HG03108 (cell line): ENCODE data around the gene DUSP21.
"Not testable (repeated sequence)": the region's sequence is repeated elsewhere in the genome, so short reads cannot be mapped to it uniquely, and the experiment has no call there.

Source experiments
- ATAC-seq: cut with Tn5 transposase; IDR thresholded peaks from one replicate; pipeline ENCODE4 v1.9.1; 2021; ENCODE audit warnings: moderate library complexity; ENCODE audit not compliant: unreplicated experiment

DUSP21 gene

GRCh38 chrX:44843753-44844152, at the start of gene DUSP21:
Gene DUSP21 (plus strand): TSS chrX:44844021. CDS start chrX:44844133, 112 bp downstream.
- no peak for ATAC-seq

DNA sequence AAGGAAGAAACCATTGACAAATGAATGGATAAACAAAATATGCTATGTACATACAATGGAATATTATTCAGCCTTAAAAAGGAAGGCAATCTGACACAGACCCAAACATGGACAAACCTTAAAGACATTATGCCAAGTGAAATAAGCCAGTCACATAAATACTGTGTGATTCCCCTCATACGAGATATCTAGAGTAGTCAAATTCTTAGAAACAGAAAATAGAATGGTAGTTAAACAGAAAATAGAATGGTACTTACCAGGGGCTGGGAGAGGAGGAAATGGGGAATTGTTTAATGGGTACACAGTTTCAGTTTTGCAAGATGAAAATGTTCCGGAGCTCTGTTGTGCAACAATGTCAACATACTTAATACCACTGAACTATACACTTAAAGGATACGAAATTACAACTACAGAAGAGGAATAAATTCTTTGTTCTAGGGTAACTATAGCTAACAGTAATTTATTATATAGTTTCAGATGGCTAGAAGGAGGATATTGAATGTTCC, 47.8 kb upstream of the DUSP21 start:
- no peak for ATAC-seq

DNA sequence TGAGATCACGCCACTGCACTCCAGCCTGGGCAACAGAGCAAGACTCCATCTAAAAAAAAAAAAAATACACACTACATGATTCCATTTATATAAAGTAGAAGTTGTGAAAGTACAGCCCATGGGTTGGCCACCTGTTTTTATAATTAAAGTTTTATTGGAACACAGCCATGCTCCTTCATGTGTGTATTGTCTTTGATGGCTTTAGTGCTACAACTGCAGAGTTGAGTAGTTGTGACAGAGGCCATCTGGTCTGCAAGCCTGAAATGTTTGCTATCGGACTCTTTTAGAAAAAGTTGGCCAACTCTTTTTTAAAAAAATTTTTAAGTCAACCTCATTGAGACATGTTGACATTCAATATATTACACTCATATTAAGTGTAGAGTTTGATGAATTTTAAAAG, 41.2 kb upstream of the DUSP21 start:
- ATAC-seq, result no peak

- ATAC-seq, result no peak
Measured at GRCh38 chrX:44815681-44816080, 28.1 kb upstream of the DUSP21 start.

GRCh38 chrX:44816367-44816766, 27.5 kb upstream of the DUSP21 start:
- no peak for ATAC-seq

DNA sequence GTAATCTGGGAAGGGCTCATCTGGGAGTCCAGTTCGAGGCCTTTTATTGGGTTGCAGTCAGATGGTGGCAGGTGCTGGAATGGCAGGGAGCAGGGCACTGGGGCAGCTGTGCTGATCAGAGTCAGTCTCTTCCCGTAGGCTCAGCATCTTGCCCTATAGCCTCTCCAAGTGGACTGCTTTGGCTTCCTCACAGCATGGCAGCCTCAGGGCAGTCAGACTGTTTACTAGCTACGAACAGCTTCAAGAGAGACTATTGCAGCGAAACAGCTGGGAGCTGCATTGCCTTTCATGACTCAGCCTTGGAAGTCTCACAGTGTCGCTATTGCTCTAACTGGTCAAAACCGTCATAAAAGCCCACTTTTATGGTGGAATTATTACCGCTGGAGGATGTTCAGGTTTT, 26.8 kb upstream of the DUSP21 start:
- no peak for ATAC-seq

DNA sequence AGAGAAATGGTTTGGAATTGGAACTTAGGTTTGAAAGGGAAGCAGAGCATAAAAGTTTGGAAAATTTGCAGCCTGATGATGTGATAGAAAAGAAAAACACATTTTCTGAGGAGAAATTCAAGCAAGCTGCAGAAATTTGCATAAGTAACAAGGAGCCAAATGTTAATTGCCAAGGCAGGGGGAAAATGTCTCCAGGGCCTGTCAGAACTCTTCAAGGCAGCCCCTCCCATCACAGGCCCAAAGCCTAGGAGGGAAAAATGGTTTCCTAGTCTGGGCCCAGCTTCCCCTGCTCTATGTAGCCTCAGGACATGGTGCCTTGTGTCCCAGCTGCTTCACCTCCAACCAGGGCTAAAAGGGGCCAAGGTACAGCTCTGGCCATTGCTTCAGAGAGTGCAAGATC, 21.2 kb upstream of the DUSP21 start:
- no peak for ATAC-seq

DNA sequence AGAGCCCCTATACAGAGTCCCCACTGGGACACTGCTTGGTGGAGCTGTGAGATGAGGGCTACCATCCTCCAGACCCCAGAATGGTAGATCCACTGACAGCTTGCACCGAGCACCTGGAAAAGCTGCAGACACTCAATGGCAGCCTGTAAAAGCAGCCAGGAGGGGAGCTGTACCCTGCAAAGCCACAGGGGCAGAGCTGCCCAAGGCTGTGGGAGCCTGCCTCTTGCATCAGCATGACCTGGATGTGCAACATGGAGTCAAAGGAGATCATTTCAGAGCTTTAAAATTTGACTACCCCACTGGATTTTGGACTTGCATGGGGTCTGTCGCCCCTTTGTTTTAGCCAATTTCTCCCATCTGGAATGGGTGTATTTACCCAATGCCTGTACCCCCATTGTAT, 20.6 kb upstream of the DUSP21 start:
- ATAC-seq, result not testable (repeated sequence)

GRCh38 chrX:44828008-44828605, 15.7 kb upstream of the DUSP21 start:
- ATAC-seq, result no peak

DNA sequence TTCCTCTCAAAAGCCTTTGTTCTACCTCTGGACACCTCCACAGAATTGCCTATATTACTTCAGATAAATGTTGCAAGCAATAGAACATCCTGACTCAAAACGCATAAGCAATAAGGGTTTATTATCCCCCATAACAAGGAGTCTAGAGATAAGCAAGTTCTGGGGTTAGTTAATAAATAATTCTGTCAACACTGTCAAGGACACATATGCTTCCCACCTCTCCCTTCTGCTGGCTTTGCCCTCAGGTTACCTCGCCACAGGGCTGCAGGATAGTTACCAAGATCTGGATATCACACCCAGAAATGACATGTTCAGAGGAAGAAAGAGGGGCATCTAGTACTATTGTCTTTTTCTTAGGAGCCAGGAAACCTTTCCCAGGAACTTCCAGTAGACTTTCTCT, 14.0 kb upstream of the DUSP21 start:
- ATAC-seq, result no peak

DNA sequence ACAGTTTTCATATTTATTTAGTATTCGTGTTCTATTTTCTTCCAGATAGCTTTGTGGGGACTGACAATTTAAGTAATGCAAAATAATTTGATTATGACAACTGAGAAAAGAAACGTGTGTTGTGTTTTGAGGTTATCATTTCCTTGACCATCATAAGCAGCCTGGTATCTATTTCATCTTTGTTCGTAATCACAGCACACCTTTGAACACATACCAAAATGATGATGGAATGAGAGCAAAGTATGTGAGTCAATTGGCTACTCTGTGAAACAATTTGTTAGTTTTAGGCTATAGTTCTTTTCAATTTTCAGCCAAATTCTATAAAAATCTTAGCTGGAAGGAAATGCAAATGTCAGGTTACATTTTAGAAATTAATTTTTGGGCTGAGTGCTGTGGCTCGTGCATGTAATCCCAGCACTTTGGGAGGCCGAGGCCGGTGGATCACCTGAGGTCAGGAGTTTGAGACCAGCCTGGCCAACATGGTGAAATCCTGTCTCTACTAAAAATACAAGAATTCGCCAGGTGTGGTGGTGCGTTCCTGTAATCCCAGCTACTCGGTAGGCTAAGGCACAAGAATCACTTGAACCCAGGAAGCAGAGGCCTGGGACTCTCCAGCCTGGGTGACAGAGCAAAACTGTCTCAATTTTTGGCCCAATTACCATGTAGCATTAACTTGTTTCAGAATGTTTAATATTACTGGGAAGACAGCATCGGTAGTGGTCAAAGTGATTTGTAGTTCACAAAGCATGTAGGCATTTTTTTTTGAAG, 1.1 kb upstream of the DUSP21 start:
- no peak for ATAC-seq

DNA sequence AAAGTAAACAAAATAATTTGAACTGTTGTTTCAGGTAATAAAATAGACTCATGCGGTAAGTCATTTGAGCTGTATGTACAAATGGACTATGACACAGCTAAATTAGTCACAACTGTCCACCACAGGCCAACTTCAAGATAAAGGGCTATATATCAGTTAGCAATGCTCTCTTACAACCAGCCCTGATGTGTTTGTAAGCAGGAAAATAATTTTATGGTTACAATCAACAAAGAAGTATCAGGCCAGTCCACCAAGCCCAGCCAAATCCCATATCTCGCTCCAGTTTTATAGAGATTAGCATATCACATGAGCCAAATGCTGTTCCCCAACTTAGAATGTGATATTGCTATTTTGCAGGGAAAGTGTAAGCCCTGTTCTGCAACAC, 511 bp upstream of the DUSP21 start:
- no peak for ATAC-seq

GRCh38 chrX:44844204-44844603, 383 bp downstream of the DUSP21 start:
- ATAC-seq, result no peak

- ATAC-seq, result not testable (repeated sequence)
Measured at GRCh38 chrX:44850891-44851290, 7.1 kb downstream of the DUSP21 start.

- ATAC-seq, result no peak
Measured at GRCh38 chrX:44871114-44871645, 27.4 kb downstream of the DUSP21 start.

DNA sequence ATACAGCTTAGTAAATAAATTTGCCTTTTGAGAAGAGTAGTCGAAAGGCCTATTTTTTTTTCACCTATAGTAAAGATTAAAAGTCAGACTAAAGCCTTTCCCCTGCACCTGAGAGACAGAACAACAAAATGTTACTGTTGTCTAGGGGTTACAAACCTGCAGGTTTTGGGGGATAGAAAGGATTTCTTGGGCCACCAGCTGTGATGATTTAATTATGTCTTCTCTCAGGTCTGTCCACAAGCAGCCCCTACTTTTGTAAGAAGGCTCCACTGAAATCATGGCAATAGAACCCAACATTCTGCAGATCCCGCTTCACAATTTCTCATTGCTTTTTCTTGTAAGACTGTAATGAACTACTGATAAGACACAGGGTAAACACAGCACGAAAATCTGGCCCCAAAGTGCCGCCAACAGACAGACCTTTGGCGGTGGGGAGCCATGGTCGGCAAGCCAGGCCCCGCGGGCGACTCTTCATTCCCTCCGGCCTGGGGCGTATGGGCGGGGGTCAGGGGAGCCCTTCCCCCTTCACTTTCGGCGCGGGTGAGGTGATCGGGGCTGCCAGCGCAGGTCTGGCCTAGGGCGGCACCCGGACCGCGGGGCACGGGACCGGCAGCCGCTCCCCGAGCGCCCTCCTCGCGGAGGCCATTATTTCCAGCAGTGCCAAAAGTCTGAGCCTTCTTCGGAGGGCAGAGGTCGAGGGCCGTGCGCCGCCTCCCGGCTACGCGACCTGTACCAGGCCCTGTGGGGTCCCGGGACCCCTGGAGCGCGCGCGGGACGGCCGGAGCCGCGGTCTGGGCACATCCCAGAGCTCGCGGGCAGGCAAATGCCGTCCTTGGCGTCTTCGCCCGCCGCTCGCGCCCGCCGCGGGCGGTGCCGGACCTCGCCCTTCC, 28.4 kb downstream of the DUSP21 start:
- peak; percentile 21 for ATAC-seq

DNA sequence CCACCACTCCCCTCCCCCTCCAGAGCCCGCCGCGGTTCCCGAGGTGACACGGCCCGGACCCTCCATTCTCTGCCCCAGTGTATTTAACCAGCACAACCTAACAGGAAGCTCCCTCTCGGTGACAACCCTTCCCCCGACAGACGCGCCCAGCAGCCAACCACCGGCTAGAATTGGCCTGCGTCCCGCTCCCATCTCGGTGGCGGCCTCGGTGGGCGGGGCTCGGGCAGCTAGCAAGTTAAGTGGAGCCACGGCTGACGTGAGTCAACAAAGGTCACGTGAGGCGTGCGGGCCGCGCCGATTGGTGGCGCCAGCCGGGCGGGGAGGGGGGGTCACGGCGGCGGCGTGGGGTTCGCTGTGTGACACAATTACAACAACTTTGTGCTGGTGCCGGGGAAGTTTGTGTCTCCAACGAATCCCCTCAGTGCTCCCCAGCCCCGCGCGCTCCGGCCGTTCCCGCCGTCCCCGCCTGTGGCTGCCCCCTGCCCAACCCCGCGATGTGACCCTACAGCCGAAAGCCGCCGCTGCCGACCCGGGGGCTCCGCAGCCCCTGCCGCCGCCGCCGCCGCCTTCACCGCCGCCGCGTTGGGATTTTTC, 29.1 kb downstream of the DUSP21 start, which contains the start of gene KDM6A:
Gene KDM6A, plus strand, starts transcription at position 368 of the 594 bp plus-strand sequence. CDS start 364 bp downstream, outside the sequence.
- ATAC-seq, result peak; percentile 88

DNA sequence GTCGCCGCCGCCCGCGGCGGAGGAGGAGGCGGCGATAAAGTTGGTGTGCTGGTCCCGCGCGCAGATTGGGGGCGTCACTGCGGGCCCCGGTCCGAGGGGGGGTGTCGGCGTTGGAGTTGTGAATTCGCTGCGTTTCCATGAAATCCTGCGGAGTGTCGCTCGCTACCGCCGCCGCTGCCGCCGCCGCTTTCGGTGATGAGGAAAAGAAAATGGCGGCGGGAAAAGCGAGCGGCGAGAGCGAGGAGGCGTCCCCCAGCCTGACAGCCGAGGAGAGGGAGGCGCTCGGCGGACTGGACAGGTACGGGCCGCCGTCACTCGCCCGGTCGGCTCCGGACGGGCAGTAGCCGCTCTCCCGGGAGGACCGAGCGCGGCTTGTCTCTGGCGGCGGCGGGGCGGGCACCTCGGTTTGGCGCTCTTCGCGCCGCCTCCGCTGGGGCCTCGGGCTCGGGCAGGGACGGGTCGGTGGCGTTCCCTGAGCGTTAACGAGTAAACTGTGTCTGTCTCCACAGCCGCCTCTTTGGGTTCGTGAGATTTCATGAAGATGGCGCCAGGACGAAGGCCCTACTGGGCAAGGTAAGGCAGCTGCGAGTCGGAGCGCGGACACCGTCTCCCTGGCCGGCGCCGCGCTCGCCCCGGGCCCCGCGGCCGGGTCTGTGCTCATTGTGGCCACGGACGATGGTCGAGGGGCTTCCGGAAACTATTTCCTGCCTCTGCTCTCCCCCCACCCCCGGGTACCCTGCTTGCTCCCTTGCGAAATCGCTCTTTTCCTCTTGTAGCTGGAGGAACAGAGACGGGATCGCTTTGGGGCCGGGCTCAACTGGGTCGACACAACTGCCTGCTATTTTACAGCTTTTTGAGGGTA, 29.8 kb downstream of the DUSP21 start:
- peak; percentile 5 for ATAC-seq

GRCh38 chrX:44874420-44875184, 30.8 kb downstream of the DUSP21 start:
- no peak for ATAC-seq
